OCI-LY3 (cell line): Measurements from ENCODE around the gene CPLX1.
"Not testable (repeated sequence)": the region's sequence is repeated elsewhere in the genome, so short reads cannot be mapped to it uniquely, and the experiment has no call there.

ENCODE experiments used
- H2AFZ ChIP-seq: fragments of 200-600, 300-600 bp; shearing (Covaris generic); 2 replicates; pipeline ENCODE4 v1.6.0; 2014; ENCODE audit warnings: antibody characterized with exemption, low read depth, low read length
- H3K27ac ChIP-seq: fragments of 200-600, 300-600 bp; sonication (generic); 2 replicates; pipeline ENCODE4 v1.5.1; 2014; ENCODE audit warnings: mild to moderate bottlenecking, low read length, moderate library complexity, mixed read lengths
- H3K27me3 ChIP-seq: fragments of 200-600, 300-600 bp; sonication (generic); 2 replicates; pipeline ENCODE4 v1.6.1; 2014; ENCODE audit warnings: low read depth, low read length, mixed read lengths
- H3K36me3 ChIP-seq: fragments of 200-600, 300-600 bp; sonication (generic); replicated peaks from 2 replicates; pipeline ENCODE3; 2014; ENCODE audit warnings: low read depth, low read length, mixed read lengths
- H3K4me1 ChIP-seq: fragments of 300-600, 200-600 bp; sonication (generic); 2 replicates; pipeline ENCODE4 v1.6.1; 2014; ENCODE audit warnings: low read length, mixed read lengths
- H3K4me2 ChIP-seq: fragments of 200-600, 300-600 bp; sonication (generic); 2 replicates; pipeline ENCODE4 v1.6.1; 2014; ENCODE audit warnings: low read length, mixed read lengths
- H3K4me3 ChIP-seq: fragments of 300-600, 200-600 bp; sonication (generic); 2 replicates; pipeline ENCODE4 v1.5.1; 2014; ENCODE audit warnings: antibody characterized with exemption, mild to moderate bottlenecking, low read length, moderate library complexity
- H3K79me2 ChIP-seq: fragments of 300-600, 200-600 bp; shearing (Covaris generic); 2 replicates; pipeline ENCODE4 v1.6.1; 2014; ENCODE audit warnings: mild to moderate bottlenecking, low read length, mixed read lengths
- H3K9ac ChIP-seq: fragments of 300-600, 200-600 bp; shearing (Covaris generic); 2 replicates; pipeline ENCODE4 v1.6.0; 2014; ENCODE audit warnings: mild to moderate bottlenecking, low read length, moderate library complexity
- H3K9me3 ChIP-seq: fragments of 200-600, 300-600 bp; shearing (Covaris generic); 2 replicates; pipeline ENCODE4 v1.6.1; 2014; ENCODE audit warnings: low read length, mixed read lengths; ENCODE audit not compliant: insufficient read depth
- H4K20me1 ChIP-seq: fragments of 200-600, 300-600 bp; sonication (generic); 2 replicates; pipeline ENCODE4 v1.6.1; 2016; ENCODE audit warnings: low read length, mixed read lengths; ENCODE audit not compliant: insufficient read depth
- CTCF ChIP-seq: fragments of 200-600, 300-600 bp; sonication (generic); IDR thresholded peaks from 2 replicates; pipeline ENCODE4 v1.5.1; 2014; ENCODE audit warnings: antibody characterized with exemption, low read length, low read depth
- EZH2phosphoT487 ChIP-seq: fragments of 200-600 bp; shearing (Covaris generic); IDR thresholded peaks from 2 replicates; pipeline ENCODE4 v1.6.1; 2018; ENCODE audit warnings: antibody characterized with exemption, mixed run types, low read depth

The CPLX1 gene

GRCh38 chr4:784401-785331 is 41.3 kb downstream of the CPLX1 start:
- Histone ChIP-seq H3K36me3 (peaks cover 14% of the 10 kb centered on the region), H3K4me2 (no peak overlapping the region), H3K79me2 (peaks cover 20% of the 10 kb centered on the region), H3K9me3 (no peaks in the 10 kb centered on the region), H4K20me1 (peaks cover 11% of the 10 kb centered on the region), H3K4me3 (no peak overlapping the region), H3K27ac (no peak overlapping the region), H3K4me1 (peaks cover 13% of the 10 kb centered on the region), H3K27me3 (no peaks in the 10 kb centered on the region), H2AFZ (no peak overlapping the region), H3K9ac (no peak overlapping the region)
- TF ChIP-seq CTCF (no peak), EZH2phosphoT487 (no peak)

- TF ChIP-seq CTCF (no peak), EZH2phosphoT487 (no peak)
- Histone ChIP-seq H3K36me3 (peaks cover 39% of the 10 kb centered on the region), H3K9ac (peak overlapping the region; percentile 97), H3K79me2 (peaks cover 50% of the 10 kb centered on the region), H3K27me3 (no peaks in the 10 kb centered on the region), H3K4me3 (peak overlapping the region; percentile 92), H4K20me1 (peaks cover 33% of the 10 kb centered on the region), H3K9me3 (no peaks in the 10 kb centered on the region), H3K4me2 (peak overlapping the region; percentile 99), H2AFZ (peak overlapping the region; percentile 57), H3K27ac (peak overlapping the region; percentile 72), H3K4me1 (peaks cover 13% of the 10 kb centered on the region)
Observed at GRCh38 chr4:781493-782216, 44.3 kb downstream of the CPLX1 start.

GRCh38 chr4:780716-781492 is 45.0 kb downstream of the CPLX1 start:
- Histone ChIP-seq H4K20me1 (peaks cover 37% of the 10 kb centered on the region), H2AFZ (no peak overlapping the region), H3K9me3 (no peaks in the 10 kb centered on the region), H3K4me3 (peak overlapping the region; percentile 92), H3K27ac (peak overlapping the region; percentile 72), H3K4me1 (peaks cover 13% of the 10 kb centered on the region), H3K27me3 (no peaks in the 10 kb centered on the region), H3K79me2 (peaks cover 57% of the 10 kb centered on the region), H3K36me3 (peaks cover 42% of the 10 kb centered on the region), H3K9ac (peak overlapping the region; percentile 97), H3K4me2 (peak overlapping the region; percentile 99)
- TF ChIP-seq CTCF (no peak), EZH2phosphoT487 (no peak)

GRCh38 chr4:780255-780654 is 45.7 kb downstream of the CPLX1 start:
- Histone ChIP-seq H3K79me2 (peaks cover 63% of the 10 kb centered on the region), H4K20me1 (peaks cover 43% of the 10 kb centered on the region), H3K9ac (peak overlapping the region; percentile 97), H3K4me1 (peaks cover 13% of the 10 kb centered on the region), H3K36me3 (peaks cover 46% of the 10 kb centered on the region), H3K4me2 (peak overlapping the region; percentile 99), H3K4me3 (peak overlapping the region; percentile 92)
- not testable (repeated sequence) for H3K9me3 ChIP-seq, H3K27ac ChIP-seq, H3K27me3 ChIP-seq, H2AFZ ChIP-seq
